ENCODE results near the gene ZNF346.
"Not testable (repeated sequence)": the region's sequence is repeated elsewhere in the genome, so short reads cannot be mapped to it uniquely, and the experiment has no call there.

- TF ChIP-seq POLR2AphosphoS5 (IDR thresholded peaks at IDR 0.05); CTCF (IDR thresholded peaks at IDR 0.05); POLR2A (IDR thresholded peaks at IDR 0.05; ENCODE audit: low read depth); EP300 (IDR thresholded peaks at IDR 0.05): not testable (repeated sequence)
Observed at GRCh38 chr5:177048531-177048930, 26.0 kb downstream of the ZNF346 start.
